GM10266 (cell line): ENCODE data around the gene IGSF11.
"Not testable (repeated sequence)": the region's sequence is repeated elsewhere in the genome, so short reads cannot be mapped to it uniquely, and the experiment has no call there.

Experiments
- DNase-seq: peaks from one replicate; pipeline ENCODE4 v3.0.0; 2012; ENCODE audit errors: extremely low spot score
- TF ChIP-seq, protein P1 (sequence below): IDR thresholded peaks from 2 replicates; pipeline ENCODE4 v1.5.1; 2012; ENCODE audit warnings: mild to moderate bottlenecking, low read depth; ENCODE audit not compliant: control insufficient read depth, insufficient read depth; ENCODE audit errors: missing control alignments

IGSF11 gene

DNA sequence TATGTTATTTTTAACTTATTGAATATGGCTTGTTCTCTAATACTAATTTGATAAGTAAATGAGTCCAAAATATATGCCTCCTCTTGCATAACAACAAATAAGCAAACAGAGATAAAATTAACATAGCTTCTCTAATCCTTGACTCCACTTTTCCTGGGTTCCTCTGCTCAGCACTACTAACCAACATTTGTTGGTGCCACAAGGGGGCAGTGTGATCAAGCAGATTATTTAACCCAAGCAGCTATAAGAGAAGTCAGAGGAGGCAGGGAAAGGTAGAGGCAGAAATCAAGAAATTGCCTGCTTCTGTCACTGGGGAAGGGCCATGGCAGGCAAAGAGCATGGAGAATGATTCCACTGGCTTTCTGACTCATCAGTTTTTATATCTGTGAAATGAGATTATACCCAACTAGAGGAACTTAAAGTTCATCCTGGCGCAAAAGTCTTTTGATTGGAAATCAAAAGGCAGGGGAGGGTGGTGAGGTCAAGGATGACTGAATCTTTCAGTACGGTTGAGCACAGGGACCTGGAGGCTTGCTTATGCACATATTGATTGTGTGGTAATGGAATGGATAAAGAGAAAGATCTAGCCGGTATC, 152.2 kb downstream of the IGSF11 start:
- DNase-seq: peak; percentile 33
- TF ChIP-seq, protein P1, sequence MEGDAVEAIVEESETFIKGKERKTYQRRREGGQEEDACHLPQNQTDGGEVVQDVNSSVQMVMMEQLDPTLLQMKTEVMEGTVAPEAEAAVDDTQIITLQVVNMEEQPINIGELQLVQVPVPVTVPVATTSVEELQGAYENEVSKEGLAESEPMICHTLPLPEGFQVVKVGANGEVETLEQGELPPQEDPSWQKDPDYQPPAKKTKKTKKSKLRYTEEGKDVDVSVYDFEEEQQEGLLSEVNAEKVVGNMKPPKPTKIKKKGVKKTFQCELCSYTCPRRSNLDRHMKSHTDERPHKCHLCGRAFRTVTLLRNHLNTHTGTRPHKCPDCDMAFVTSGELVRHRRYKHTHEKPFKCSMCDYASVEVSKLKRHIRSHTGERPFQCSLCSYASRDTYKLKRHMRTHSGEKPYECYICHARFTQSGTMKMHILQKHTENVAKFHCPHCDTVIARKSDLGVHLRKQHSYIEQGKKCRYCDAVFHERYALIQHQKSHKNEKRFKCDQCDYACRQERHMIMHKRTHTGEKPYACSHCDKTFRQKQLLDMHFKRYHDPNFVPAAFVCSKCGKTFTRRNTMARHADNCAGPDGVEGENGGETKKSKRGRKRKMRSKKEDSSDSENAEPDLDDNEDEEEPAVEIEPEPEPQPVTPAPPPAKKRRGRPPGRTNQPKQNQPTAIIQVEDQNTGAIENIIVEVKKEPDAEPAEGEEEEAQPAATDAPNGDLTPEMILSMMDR: peak; percentile 74

DNA sequence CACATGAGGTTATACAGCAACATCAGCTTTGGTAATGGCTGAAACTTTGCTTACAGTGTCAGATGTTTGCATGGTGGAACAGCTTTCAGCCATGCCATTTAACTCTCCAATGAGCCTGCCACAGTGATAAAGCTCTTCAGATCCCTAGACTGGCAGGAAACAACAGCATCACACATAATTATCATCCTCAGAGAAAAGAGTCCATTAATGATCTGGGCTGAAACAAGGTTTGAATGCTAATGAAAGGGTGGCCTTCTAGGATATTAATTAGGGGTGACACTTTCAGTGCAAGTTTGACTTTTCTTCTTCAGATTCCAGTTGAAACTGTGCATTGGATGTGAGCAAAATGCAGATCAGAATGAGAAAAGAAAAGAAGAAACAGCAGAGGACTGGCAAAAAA, 166.6 kb downstream of the IGSF11 start:
- DNase-seq: no peak
- TF ChIP-seq, protein P1: no peak

DNA sequence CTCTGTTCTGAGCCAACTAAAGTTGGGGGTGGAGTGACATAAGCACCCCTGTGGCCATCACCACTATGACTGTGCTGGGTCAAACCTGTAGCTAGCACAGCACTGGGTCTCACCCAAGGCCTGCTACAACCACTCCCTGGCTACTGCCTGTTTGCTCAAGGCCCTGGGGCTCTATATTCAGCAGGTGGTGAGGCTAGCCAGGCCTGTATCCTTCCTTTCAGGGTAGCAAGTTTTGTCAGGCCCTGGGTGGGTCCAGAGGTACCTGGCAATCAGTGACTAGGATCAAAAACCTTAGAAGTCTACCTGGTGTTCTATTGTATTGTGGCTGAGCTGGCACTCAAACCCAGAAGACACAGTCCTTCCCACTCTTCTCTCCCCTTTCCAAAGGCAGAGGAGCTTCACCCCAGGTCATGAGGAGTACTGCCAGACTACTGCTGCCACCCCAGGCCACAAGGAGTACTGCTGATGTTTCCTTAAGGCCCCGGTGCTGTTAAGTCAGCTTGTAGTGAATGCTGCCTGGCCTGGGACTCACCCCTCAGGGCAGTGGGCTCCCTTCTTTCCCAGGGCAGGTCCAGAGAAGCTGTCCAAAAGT, 170.8 kb downstream of the IGSF11 start:
- TF ChIP-seq, protein P1: peak; percentile 33
- DNase-seq: no peak

DNA sequence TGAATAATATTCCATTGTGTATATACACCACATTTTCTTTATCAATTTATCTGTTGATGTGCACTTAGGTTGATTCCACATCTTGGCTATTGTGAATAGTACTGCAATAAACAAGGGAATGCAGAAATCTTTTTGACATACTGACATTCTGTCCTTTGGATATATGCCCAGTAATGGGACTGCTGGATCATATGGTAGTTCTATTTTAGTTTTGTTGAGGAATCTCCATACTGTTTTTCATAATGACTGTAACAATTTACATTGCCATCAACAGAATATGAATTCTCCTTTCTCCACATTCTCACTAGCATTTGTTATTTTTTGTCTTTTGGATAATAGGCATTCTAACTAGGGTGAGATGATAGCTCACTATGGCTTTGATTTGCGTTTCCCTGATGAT, 174.7 kb downstream of the IGSF11 start:
- TF ChIP-seq, protein P1: no peak
- DNase-seq: no peak

GRCh38 chr3:118851466-118852193, 183.0 kb downstream of the IGSF11 start:
- DNase-seq: not testable (repeated sequence)

DNA sequence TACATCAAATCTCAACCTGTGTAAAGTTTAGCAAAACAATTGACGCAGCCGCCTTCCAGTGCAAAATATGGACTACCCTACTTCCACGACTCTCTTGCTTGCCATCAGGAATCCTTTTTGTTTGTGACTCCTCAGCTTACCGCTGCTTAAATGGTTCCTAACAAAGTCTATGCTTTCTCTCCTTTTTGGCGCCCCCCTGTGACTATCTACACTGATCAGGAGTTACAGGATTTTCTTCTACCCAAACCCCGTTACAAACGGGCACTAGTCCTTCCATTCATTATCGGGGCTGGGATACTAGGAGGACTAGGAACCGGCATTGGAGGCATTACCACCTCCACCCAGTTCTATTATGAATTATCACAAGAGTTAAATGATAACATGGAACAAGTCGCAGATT, 184.0 kb downstream of the IGSF11 start:
- TF ChIP-seq, protein P1: no peak
- no peak for DNase-seq
